Stomach (tissue), 9 donors: Measurements from ENCODE around the gene AGAP9. TPM values are rescaled to one million over a fixed set of nuclear protein-coding genes. Genes with fewer than 3 reads are reported as not detected.
"Not testable (repeated sequence)": the region's sequence is repeated elsewhere in the genome, so short reads cannot be mapped to it uniquely, and the experiment has no call there.

Experiments
- DNase-seq, 2 donors: peaks; one replicate each; pipeline versions ENCODE4 v3.0.0 to v3.0.0-alpha.2; 2013 to 2019
- H3K27ac ChIP-seq, 5 donors: fragments of 200-600 bp in 4 of 5; sonication (generic) in 4 of 5; one replicate each; pipeline ENCODE4 v1.5.1; 2013 to 2019; ENCODE audit warnings: mild to moderate bottlenecking in 1 of 5, moderate library complexity in 1 of 5
- H3K27me3 ChIP-seq, 3 donors: fragments of 200-600 bp; sonication (generic); one replicate each; pipeline ENCODE4 v1.5.1; 2017 to 2019; ENCODE audit warnings: mixed run types in 1 of 3
- H3K36me3 ChIP-seq, 4 donors: fragments of 200-600 bp; sonication (generic); 1 replicate in 3 of 4; 2 replicates in 1 of 4; pipeline ENCODE4 v1.5.1; 2016 to 2019
- H3K4me1 ChIP-seq, 4 donors: fragments of 200-600 bp; sonication (generic); one replicate each; pipeline ENCODE4 v1.5.1; 2016 to 2019
- H3K4me3 ChIP-seq, 4 donors: fragments of 200-600 bp; sonication (generic) in 3 of 4; one replicate each; pipeline ENCODE4 v1.5.1; 2016 to 2019; ENCODE audit warnings: mild to moderate bottlenecking in 1 of 4
- H3K9me3 ChIP-seq, 4 donors: fragments of 200-600 bp; sonication (generic); one replicate each; pipeline ENCODE4 v1.5.1; 2016 to 2019
- CTCF ChIP-seq, 7 experiments: fragments of 450-650 bp in 4 of 7; fragments of 200-600 bp in 3 of 7; sonication (generic) in 3 of 7; IDR thresholded peaks; one replicate each; pipeline ENCODE4 v1.5.1; 2016 to 2019; ENCODE audit warnings: antibody characterized with exemption in 7 of 7, control low read depth in 2 of 7, mild to moderate bottlenecking in 1 of 7
- EP300 ChIP-seq: sonication (generic); formaldehyde crosslinking; IDR thresholded peaks from one replicate; pipeline ENCODE4 v1.6.1; 2017; ENCODE audit warnings: antibody characterized with exemption
- POLR2A ChIP-seq, 4 donors: fragments of 450-650 bp; IDR thresholded peaks; one replicate each; pipeline ENCODE4 v1.6.1; 2016; ENCODE audit warnings: antibody characterized with exemption in 4 of 4, control low read depth in 2 of 4, mild to moderate bottlenecking in 1 of 4, moderate library complexity in 1 of 4
- POLR2AphosphoS5 ChIP-seq, 3 donors: sonication (generic); formaldehyde crosslinking; IDR thresholded peaks; one replicate each; pipeline ENCODE4 v1.6.1; 2016; ENCODE audit warnings: antibody characterized with exemption in 3 of 3
- WGBS, 5 donors: extraction: QIAGEN DNeasy Blood & Tissue Kit in 3 of 5; methylation state at CpG; one replicate each; pipeline versions ENCODE4 v1.1.5 to v1.1.7; 2013 to 2018; 5-methylcytosine and 5-hydroxymethylcytosine counted together
- intact Hi-C: fragments of 100-400 bp; cut with DNase I; formaldehyde crosslinking; loops from one replicate; pipeline ENCODE4 v1.15.1; 2023; ENCODE audit warnings: low total_unique reads
- polyA plus RNA-seq, 3 donors: library from polyadenylated mRNA; stranded (reverse); fragments of 200-250 nt; gene quantifications; one replicate each; pipeline ENCODE4 v1.2.3, GENCODE V29; 2013
- total RNA-seq, 5 donors: library from RNA; depleted of rRNA; stranded (reverse); fragments of >200 nt; gene quantifications; one replicate each; pipeline versions ENCODE4 v1.1.0 to v1.2.3, GENCODE V29; 2014 to 2016
- donor health status: healthy with polysubstance abuse.
- donor health status: Bipolar disorder and iron deficiency.
- donor health status: healthy.

Gene AGAP9
- total and polyA plus RNA-seq, 8 donors, result 1.4 to 40.3 (median 10.4) TPM

GRCh38 chr10:47456079-47456785 lies 67.2 kb downstream of the AGAP9 start:
- DNase-seq, result no peak
- H3K27ac ChIP-seq, result no peak overlapping the region
- 72 to 82% (median 75%) methylated on average over 6 to 8 of the region's 8 CpGs for WGBS, 5 donors

GRCh38 chr10:47455350-47456078 lies 67.9 kb downstream of the AGAP9 start:
- H3K36me3 ChIP-seq, H3K27ac ChIP-seq, H3K9me3 ChIP-seq, H3K4me3 ChIP-seq, H3K27me3 ChIP-seq, intact Hi-C loops, H3K4me1 ChIP-seq, DNase-seq: not testable (repeated sequence)
- WGBS, 5 donors, result 62 to 79% (median 70%) methylated on average over 8 to 9 of the region's 9 CpGs

More at GRCh38 chr10:47456079-47456785, 67.2 kb downstream of the AGAP9 start:
- intact Hi-C loops, result no loop called here
- Histone ChIP-seq H3K4me3 (no peak overlapping the region), H3K36me3 (no peaks in the 10 kb centered on the region), H3K4me1 (peaks cover 0 to 3% (median 0%) of the 10 kb centered on the region in 4 donors), H3K9me3 (no peaks in the 10 kb centered on the region), H3K27me3 (peaks cover 0 to 4% (median 0%) of the 10 kb centered on the region in 3 donors)
- TF ChIP-seq POLR2A (IDR thresholded peaks at IDR 0.05), result no peak

GRCh38 chr10:47454780-47455058 lies 68.7 kb downstream of the AGAP9 start:
- intact Hi-C loops, result no loop called here
- no peaks in the 10 kb centered on the region for H3K9me3 ChIP-seq
- H3K36me3 ChIP-seq, result no peaks in the 10 kb centered on the region
- no peak overlapping the region for H3K27ac ChIP-seq
- H3K27me3 ChIP-seq, result peaks cover 0 to 4% (median 0%) of the 10 kb centered on the region in 3 donors
- TF ChIP-seq CTCF (IDR thresholded peaks at IDR 0.05) (no peak), POLR2AphosphoS5 (IDR thresholded peaks at IDR 0.05) (no peak), POLR2A (IDR thresholded peaks at IDR 0.05) (no peak), EP300 (no peak)
- DNase-seq, result no peak
- H3K4me1 ChIP-seq, result no peaks in the 10 kb centered on the region
- WGBS, 5 donors, result 75 to 91% (median 87%) methylated on average over 3 of the region's 3 CpGs
- H3K4me3 ChIP-seq, result no peak overlapping the region

- intact Hi-C loops, result no loop called here
Observed at GRCh38 chr10:47454008-47454779, 69.2 kb downstream of the AGAP9 start.

More at GRCh38 chr10:47454008-47454779, 69.2 kb downstream of the AGAP9 start:
- no peak for DNase-seq
- Histone ChIP-seq H3K9me3 (no peaks in the 10 kb centered on the region), H3K27ac (no peak overlapping the region), H3K36me3 (no peaks in the 10 kb centered on the region), H3K27me3 (peaks cover 0 to 4% (median 0%) of the 10 kb centered on the region in 3 donors), H3K4me3 (no peak overlapping the region), H3K4me1 (no peaks in the 10 kb centered on the region)
- WGBS, 5 donors, result 63 to 84% (median 76%) methylated on average over 10 of the region's 10 CpGs
- TF ChIP-seq POLR2A (IDR thresholded peaks at IDR 0.05) (no peak), POLR2AphosphoS5 (IDR thresholded peaks at IDR 0.05) (no peak), CTCF (IDR thresholded peaks at IDR 0.05) (no peak), EP300 (no peak)
